Jurkat, Clone E6-1 (cell line): ENCODE data around the gene NCK2.
"Not testable (repeated sequence)": the region's sequence is repeated elsewhere in the genome, so short reads cannot be mapped to it uniquely, and the experiment has no call there.

Source experiments
- DNase-seq: peaks from one replicate; pipeline ENCODE4 v3.0.0-alpha.2; 2011; ENCODE audit warnings: low read depth, low spot score
- H3K4me3 ChIP-seq: 2 replicates; pipeline ENCODE4 v1.5.1; 2011; ENCODE audit warnings: mild to moderate bottlenecking, low read length, control low read depth, moderate library complexity

NCK2 gene

DNA sequence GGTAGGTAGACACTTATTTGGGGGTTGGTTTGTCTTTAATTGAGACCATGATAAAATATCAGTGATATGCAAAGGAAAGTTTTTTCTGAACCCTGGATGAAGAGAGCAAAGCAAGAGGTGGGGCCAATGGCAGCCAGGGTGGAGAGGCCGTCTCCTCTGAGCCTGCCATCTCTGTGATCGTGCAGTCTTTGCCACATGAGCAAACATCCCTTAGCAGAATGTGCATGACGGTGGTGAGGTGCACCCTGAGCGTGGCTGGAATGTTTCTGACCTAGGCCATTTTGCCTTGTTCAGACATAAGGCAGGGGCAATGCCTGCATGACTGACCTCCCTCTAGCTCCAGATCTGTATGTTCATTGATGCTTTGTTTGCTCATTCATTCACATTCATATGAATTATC lies 6.0 kb downstream of the NCK2 start:
- H3K4me3 ChIP-seq = no peak overlapping the region
- no peak for DNase-seq

DNA sequence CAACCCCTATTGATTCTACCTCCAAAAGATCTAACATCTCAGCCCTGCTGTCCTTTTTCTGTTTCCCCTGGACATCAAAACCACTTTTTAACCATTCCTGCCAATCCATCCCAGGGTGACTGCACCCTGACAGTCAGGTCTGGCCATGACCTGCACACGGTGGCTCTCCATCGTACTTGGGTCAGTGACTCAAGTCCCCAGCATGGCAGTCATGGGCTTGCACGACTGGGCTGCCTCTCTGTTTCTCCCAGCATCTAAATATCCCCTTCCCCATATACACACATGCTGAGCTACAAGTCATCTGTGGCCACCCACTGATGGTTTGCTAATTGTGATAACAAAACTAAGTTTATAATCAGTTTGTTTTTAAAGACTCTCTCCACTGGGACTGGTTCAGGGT lies 6.6 kb downstream of the NCK2 start:
- no peak overlapping the region for H3K4me3 ChIP-seq
- no peak for DNase-seq

DNA sequence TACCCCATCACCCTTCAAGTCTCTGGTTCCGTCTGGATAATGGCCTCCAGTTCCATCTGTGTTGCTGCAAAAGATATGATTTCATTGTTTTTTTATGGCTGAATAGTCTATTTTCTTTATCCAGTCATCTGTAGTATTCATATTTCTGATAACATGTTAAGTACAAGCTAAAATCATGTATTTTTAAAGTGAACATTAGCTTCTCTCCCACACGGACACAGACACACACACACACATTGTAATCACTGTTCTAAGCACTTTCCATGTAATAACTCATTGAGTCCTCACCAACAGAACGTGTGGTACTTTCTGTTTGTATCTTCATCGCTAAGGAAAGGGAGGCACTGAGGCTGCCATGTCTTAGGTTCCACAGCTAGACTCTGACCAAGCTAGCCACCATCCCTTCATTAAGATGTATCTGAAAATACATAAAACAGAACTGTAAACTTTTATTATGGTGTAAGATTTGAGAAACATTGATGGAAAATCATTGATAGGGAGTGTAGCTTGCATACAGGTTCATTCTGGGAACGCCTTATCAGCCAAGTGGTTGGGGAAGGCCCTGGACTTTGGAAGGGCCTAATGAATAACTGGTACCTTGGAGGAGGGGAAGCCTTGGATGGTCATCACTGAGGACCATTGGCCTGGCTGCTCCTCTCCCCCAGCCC lies 8.1 kb downstream of the NCK2 start:
- H3K4me3 ChIP-seq = no peak overlapping the region
- DNase-seq = no peak

DNA sequence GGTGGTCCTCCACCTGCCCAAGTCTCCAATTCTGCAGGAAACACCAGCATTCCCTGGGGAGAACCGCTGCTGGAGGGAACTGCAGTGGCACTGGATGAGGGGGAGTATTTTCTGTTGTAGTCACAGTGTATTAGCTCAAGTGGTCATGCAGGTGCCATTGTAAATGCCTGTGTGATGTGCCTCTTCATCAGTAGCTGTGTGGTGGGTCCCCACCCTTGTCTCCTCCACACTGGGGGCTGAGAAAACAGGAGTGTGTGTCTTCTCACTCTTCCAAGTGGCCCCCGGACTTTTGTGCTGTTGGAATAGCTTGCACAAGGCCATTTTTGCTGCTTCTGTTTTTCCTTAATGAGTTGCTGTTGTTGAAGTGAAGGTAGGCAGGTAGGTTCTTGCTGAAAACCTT lies 8.7 kb downstream of the NCK2 start:
- DNase-seq = no peak
- no peak overlapping the region for H3K4me3 ChIP-seq

DNA sequence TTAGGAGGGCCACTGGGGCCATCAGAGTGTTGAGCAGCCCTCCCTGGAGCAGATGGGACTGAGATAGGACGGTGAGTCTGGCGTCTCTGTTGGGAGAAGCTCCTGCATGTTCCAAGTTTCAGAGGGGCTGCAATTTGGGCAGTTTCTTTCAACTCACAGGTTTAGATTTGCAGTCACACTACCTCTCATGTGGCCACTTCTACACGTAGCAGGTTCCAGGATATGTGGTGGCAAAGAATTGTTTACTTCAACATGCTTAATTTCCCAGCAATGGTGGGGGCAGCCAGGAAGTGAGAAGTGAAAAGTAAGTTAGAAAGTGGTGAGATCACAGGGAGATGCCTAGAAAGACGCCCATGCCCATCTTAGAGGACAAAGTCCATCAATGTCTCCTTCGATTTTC lies 9.3 kb downstream of the NCK2 start:
- peak; percentile 55 for DNase-seq
- no peak overlapping the region for H3K4me3 ChIP-seq

DNA sequence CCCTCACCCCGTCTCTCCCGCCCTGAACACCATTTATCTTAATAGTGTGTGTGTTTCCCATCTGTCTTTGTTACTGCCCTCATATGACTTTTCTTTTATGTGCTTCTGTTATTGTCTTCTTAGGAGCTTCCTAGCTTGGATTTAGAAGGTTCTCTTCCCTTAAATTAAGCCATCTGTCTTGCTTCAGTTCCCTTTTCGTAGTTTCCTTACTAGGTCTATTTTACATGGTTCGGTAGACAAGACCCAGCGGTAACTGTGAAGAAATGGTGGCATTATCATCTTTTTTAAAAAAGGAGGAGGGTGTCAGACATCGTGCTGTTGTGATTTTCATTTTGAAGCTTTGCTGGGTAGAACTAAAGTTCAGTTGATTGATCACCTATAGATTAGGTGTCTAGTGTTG lies 10.3 kb downstream of the NCK2 start:
- DNase-seq = no peak
- H3K4me3 ChIP-seq = no peak overlapping the region

DNA sequence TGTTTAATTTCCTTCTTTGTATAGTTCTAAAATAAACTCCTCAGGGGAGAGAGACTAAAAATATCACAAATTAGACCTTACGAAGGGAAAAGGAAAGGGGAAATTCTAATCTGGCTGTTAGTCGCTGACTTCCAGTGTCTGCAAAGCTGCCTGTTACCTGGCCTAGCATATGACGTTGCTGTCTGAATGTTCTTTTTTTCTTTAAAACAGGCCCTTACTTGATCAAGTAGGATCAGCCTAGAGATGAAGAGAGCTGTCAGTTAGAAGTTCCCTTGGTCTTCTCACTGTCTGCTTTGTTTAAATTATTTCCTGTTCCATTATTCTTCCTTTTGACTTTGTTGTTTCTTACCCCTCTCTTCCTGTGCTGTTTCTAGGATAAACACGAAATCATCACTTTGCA lies 11.2 kb downstream of the NCK2 start:
- H3K4me3 ChIP-seq = no peak overlapping the region; the same call in 1 of the 2 replicates
- peak; percentile 57 for DNase-seq

DNA sequence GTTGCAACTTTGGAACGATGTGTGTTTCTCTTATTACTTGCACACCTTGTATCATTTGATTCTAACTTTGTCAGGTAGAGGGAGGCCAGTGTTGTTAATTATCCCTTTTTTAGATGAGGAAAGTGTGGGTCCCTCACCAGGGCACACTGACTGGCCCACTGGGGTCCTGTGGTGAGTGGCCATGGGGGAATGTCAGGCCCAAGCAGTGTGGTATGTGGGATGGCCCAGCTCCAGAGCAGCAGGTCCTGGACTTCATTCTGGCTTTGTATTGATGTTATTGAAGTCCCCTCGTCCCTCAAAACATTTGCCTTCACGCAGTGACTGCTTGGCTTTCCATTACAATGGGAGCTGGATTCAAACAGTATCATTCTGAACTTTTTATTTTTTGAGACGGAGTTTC lies 11.7 kb downstream of the NCK2 start:
- H3K4me3 ChIP-seq = no peak overlapping the region
- no peak for DNase-seq

DNA sequence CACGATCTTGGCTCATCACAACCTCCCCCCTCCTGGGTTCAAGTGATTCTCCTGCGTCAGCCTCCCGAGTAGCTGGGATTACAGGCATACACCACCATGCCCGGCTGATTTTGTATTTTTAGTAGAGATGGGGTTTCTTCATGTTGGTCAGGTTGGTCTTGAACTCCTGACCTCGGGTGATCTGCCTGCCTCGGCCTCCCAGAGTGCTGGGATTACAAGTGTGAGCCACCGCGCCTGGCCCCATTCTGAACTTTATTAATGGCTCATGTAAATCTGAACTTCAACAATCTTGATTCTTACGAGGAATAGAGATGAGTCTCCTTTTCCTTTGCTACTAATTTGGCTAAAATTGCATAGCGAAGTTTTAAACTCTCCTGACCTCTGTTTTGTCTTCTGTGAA lies 12.2 kb downstream of the NCK2 start:
- H3K4me3 ChIP-seq, DNase-seq: not testable (repeated sequence)

DNA sequence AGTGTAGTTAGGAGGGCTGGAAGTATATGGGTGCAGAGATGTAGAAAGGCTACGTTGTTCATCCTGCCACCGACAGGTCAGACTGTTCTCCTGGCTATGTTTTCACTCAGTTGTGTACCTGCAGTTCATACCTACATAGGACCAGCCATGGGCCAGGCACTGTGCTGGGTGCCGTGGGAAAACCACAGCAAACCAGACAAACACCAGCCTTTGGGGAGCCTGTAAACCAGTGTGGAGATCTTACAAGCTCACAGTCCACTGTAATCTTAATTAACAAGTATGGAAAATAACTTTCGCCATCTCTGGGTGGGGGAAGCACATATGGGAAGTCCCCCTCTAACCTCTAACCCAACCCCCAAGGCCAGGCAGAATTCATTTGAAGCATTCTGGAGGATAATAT lies 12.7 kb downstream of the NCK2 start:
- DNase-seq = no peak
- no peak overlapping the region for H3K4me3 ChIP-seq

DNA sequence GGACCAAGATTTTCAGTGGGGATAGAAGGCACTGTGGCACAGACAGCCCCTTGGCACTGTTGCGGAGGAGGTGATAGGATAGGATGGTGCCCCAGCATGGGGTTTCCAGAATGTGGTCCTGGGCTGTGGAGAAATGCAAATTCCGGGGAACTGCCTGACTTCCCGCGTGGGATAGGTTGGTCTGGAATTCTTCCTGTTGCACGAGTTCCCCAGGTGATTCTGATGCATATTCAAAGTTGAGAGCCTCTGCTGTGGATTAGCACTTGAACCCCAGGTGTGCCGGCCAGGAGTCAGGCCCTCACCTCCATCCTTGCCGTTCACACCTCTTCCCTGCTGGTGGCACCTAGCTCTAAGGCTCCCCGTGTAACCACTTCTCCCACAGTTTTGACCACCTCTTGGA lies 15.5 kb downstream of the NCK2 start:
- no peak for DNase-seq

DNA sequence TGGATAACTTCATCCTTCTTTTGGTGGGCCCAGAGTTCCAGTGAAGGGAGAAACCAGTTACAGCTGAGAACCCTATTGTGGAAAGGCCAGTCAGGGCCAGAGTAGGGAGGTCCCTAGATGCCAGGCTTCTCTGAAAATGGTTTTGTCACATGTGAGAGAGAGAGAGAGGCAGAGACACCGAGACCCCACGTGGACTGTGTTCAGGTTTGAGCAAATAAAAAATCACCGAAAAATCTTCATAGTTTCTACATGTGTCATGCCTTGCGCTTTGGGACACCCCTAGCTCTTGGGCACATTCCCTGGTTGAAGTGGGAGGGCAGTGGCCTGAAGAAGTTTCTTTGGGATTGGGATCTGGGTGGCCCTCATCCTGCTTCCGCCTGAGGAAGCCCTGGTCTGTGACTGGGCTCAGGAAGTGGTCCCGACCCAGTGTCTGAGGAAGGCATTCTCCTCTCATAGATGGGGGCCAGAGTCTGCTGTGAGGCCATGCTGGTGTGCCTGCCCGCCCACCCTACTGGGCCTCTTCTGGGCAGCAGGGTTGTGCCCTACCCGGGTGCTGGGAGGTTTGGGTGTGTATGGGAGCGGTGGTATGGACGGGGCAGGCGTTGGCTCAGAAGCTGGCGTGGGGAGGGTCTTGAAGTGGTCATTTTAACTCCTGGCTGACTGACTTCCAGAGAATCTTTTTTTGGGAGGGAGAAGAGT lies 16.1 kb downstream of the NCK2 start:
- no peak overlapping the region for H3K4me3 ChIP-seq

More for the DNA sequence above, 15.5 kb downstream of the NCK2 start:
- H3K4me3 ChIP-seq = no peak overlapping the region

DNA sequence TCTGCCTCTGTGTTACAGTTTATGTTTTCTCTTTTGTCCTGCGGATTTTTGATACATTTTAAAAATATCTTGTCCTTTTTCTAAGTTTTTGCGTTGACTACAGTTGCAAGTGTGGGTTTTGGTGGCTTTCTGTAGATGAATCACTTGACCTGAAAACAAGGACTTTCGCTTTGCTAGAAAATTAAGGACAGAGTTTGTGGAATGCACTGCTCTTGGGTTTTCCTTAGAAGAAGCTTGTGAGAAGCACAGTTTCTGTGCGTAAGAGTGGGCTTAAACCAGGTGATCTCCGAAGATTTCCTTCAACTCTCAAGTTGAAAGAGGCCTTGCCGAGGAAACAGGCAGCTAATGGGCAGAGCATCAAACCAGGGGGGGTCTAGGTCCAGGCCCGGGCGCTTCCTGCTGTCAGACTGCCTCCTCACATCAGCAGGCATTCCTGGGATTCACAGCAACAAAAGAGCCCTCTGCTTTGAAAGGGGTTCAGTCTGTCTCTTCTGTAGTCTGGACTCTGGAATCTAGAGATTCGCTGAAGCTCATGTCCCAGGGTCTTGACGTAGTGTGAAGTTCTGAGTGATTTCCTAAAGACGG lies 17.3 kb downstream of the NCK2 start:
- H3K4me3 ChIP-seq = no peak overlapping the region
- DNase-seq = no peak

More for the DNA sequence above, 16.1 kb downstream of the NCK2 start:
- no peak for DNase-seq

DNA sequence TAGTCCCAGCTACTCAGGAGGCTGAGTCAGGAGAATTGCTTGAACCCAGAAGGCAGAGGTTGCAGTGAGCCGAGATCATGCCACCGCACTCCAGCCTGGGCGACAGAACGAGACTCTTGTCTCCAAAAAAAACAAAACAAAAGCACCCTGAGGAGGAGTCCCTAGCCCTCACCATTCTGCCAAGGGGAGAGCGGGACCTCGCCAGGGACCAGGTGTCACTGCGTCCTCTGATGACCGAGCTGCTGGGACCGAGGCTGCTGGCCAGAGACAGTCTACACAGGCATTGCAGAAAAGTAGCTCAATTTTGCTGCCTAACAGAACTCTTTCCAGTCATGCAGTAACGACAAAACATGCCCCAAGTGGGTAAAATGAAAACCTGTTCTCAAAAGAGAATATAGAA lies 18.4 kb downstream of the NCK2 start:
- DNase-seq = no peak
- H3K4me3 ChIP-seq = no peak overlapping the region

DNA sequence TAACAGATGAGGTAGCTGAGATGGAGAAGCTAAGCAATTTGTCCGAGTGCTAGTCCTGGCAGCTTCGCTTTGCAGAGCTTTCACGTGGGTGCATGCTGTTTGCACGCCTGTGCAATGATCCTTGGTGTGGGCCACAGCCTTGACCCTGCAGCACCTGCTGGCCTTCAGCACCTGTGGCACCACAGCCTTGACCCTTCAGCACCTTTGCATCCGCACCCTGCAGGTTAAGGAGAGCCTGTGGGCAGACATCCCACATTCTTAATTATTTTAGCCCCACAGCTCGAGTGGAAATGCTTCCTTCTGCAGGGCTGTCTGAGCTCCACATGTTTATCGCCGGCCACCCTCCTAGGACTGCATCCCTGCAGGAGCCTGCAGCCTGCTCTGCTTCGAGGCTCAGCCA lies 19.3 kb downstream of the NCK2 start:
- DNase-seq = no peak
- H3K4me3 ChIP-seq = no peak overlapping the region

DNA sequence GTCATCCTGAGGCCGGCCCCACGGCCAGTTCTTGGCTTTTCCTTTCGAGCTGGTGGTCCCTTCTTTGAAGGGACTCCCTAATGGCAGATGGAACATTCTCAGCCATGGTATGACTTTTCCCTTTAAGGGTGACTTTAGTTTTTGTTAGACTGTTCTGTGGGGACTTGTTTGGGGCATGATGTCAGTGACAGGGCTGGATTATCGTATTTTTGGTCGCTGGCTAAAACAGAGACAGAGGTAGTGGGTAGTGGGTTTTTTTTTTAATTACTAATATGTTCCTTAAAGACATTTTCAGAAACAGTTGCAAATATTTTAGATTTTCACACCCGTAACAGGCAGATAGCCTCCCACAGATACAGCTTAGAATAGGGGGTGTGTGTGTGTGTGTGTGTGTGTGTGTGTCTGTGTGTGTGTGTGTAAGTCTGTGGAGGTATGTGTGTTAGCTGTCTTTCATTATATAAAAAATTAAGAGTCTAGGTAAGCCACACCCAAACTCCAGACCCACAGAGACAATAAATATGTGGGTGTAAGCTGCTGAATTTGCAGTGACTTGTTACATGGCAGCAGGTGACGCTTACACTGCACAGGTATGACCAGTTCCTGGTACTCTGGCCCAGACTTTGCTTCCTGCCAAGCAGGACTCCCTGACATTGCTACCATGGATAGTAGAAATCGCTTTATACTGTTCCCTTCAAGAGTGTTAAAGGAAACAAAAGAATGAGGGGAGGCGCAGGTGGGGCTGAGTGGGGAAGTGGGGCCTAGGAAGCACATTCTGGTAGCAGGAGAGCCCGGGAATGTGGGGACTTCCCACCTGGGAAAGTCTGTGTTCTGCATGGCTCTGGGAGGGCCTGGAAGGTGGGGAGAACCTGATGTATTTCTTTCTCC lies 20.9 kb downstream of the NCK2 start:
- H3K4me3 ChIP-seq = no peak overlapping the region
- no peak for DNase-seq

DNA sequence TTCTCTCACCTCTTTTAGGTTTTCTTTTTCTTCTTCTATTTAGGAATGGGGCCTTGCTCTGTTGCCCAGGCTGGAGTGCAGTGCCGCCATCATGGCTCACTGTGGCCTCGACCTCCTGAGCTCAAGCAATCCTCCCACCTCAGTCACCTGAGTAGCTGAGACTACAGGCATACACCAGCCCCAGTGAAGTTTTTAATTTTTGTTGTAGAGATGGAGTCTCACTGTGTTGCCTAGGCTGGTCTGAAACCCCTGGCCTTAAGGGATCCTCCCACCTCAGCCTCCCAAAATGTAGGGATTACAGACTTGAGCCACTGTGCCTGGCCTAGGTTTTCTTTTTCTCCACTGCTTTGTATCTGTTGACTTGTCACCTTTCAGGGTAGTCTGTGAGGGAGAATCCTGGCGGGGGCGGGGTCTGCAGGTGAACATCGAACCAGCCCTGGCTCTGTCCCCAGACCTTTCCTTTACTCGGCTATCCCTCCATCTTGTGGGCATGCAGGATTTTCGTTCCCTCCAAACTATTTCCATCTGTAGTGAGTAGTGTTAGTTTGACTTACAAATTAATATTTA lies 21.7 kb downstream of the NCK2 start:
- no peak for DNase-seq
- H3K4me3 ChIP-seq = no peak overlapping the region

DNA sequence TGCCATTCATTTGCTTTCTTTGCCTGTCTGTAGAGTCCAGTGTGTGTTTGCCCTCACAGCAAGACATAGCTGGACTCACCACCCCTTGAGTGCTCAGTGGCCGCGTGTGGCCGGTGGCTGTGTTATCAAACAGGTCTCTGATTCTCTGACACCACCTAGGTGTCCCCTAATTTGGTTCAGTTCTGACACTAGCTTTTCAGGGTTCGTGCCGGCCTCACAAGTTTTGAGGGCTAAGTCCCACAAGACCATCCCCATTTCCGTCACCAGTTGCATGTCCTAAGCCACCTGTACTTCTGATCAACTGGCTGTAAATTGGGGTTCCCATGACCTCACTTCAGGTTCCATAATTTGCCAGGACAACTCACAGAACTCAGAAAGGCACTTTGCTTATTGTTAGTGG lies 23.5 kb downstream of the NCK2 start:
- no peak overlapping the region for H3K4me3 ChIP-seq
- no peak for DNase-seq

DNA sequence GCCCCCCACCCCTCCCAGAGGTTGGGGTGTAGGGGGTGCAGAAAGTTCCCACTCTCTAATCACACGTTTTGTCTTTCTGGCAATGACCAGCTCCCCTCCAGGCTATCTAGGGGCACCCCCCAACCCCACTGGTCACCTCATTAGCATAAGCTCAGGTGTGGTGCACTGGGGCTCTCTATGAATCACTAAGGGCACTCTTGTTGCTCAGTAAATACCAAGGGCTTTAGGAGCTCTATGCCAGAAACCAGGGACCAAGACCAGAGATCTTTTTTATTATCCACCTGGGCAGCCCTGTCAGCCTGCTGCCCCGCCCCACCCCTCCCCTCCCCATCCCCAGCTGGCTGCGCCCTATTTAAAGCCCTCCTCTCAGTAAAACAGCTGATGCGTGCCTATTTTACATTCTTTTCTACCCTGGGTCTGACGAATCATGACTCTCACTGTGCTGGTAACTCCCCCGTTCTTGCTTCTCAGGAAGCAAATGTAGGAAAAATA lies 24.3 kb downstream of the NCK2 start:
- H3K4me3 ChIP-seq = no peak overlapping the region
- no peak for DNase-seq
